Measurements from ENCODE around the gene FAM163B. TPM values are rescaled to one million over a fixed set of nuclear protein-coding genes. Genes with fewer than 3 reads are reported as not detected.

FAM163B gene
- total RNA-seq, 2 donors from 2014 or later = 1.2 TPM; not detected in 1

DNA sequence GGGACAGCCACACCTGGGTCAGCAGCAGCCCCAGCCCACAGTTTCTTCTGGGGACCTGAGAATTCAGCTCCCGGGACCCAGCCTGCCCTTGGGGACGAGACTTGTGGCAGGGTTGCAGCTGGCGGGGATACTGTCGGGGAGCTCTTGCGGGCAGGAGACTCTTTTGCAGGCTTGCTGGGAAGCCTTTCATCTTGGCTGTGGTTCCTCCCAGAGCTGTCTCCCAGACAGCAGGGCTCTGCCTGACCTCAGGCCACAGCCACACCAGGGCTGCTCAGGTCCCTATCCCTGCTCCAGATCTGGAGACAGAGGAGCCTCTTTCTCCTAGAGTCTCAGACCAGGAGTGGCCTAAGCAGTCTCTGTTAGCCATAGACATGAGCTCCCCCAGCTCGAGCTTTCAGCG, 79.7 kb downstream of the FAM163B start:
- Histone ChIP-seq H3K4me1 (peaks cover 8% of the 10 kb centered on the region), H3K27ac (no peak overlapping the region), H3K9ac (ENCODE audit: low read depth in 2 of 2, low read length in 2 of 2) (no peak overlapping the region), H3K27me3 (peaks cover 9% of the 10 kb centered on the region), H3K36me3 (no peaks in the 10 kb centered on the region), H3K4me3 (no peak overlapping the region), H3K9me3 (no peaks in the 10 kb centered on the region)
- intact Hi-C loops (cut with DNase I) = no loop called here
- TF ChIP-seq, protein P1, sequence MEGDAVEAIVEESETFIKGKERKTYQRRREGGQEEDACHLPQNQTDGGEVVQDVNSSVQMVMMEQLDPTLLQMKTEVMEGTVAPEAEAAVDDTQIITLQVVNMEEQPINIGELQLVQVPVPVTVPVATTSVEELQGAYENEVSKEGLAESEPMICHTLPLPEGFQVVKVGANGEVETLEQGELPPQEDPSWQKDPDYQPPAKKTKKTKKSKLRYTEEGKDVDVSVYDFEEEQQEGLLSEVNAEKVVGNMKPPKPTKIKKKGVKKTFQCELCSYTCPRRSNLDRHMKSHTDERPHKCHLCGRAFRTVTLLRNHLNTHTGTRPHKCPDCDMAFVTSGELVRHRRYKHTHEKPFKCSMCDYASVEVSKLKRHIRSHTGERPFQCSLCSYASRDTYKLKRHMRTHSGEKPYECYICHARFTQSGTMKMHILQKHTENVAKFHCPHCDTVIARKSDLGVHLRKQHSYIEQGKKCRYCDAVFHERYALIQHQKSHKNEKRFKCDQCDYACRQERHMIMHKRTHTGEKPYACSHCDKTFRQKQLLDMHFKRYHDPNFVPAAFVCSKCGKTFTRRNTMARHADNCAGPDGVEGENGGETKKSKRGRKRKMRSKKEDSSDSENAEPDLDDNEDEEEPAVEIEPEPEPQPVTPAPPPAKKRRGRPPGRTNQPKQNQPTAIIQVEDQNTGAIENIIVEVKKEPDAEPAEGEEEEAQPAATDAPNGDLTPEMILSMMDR (IDR thresholded peaks at IDR 0.05) = no peak
- no peak for DNase-seq

DNA sequence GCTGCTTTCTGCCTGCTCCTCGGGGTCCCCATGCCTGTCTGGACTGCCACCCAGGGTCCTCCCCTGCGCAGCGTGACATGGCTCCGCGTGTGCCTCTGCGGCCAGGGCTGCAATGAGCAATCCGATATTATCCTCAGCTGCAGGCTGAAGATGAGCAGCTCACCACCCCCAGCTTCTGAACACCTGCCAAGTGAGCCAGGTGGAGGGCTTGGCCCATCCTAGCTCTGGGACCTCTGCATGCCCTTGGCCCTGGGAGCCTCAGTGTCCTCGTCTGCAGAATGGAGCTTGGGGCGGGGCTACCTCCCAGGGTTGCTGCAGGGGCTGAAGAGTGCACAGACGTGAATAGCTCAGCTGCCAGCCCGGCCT, 80.3 kb downstream of the FAM163B start:
- H3K27me3 ChIP-seq = peaks cover 3% of the 10 kb centered on the region
- intact Hi-C loops (cut with DNase I) = no loop called here
- H3K9ac ChIP-seq (ENCODE audit: low read depth in 2 of 2, low read length in 2 of 2) = no peak overlapping the region
- no peaks in the 10 kb centered on the region for H3K36me3 ChIP-seq
- H3K4me1 ChIP-seq = peaks cover 2% of the 10 kb centered on the region
- H3K27ac ChIP-seq = no peak overlapping the region
- H3K4me3 ChIP-seq = no peak overlapping the region
- H3K9me3 ChIP-seq = no peaks in the 10 kb centered on the region
- TF ChIP-seq, protein P1 (IDR thresholded peaks at IDR 0.05) = no peak
- DNase-seq = no peak

DNA sequence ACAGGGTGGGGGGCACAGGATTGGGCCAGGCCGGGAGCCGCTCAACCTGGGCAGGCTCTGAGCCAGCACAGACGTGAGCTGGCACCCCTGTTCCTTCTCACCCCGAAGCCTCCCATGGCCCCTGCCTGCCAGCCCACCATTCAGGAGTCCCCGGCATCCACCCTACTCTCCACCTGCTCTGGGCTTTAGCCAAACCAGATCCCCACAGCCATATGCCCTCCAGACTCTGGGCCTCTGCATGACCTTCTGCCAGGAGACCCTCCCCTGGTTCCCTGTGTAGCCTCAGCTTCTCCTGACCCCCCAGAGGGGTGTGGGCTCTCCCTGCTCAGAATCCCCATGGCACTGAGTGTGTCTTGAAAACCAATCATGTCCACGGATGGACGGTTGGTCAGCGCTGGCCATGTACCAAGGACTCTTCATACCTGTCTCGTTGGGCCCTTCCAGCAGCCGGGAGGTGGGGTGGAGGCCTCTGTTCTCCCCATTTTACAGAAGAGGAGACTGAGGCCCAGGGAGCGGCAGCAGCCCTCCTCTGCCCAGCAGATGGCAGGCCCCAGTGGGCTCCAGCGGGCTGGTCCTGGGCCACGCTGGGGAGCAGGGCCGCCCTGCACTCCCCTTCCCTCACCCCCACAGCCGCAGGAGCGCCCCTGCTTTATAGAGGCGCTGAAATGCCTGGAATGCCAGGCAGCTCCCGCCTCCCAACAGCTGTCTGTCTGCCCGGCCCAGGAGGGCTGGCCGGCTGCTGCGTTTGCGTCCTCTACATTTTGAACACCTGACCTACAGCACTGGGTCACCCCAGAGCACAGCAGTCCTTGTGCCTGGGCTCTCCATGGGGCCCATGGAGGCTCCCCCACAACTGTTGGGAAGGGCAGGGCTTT, 81.0 kb downstream of the FAM163B start:
- TF ChIP-seq, protein P1 (IDR thresholded peaks at IDR 0.05) = no peak
- Histone ChIP-seq H3K27me3 (no peaks in the 10 kb centered on the region), H3K9ac (ENCODE audit: low read depth in 2 of 2, low read length in 2 of 2) (no peak overlapping the region), H3K9me3 (no peaks in the 10 kb centered on the region), H3K4me1 (no peaks in the 10 kb centered on the region), H3K4me3 (no peak overlapping the region), H3K36me3 (no peaks in the 10 kb centered on the region), H3K27ac (no peak overlapping the region)
- no peak for DNase-seq
- intact Hi-C loops (cut with DNase I) = no loop called here

DNA sequence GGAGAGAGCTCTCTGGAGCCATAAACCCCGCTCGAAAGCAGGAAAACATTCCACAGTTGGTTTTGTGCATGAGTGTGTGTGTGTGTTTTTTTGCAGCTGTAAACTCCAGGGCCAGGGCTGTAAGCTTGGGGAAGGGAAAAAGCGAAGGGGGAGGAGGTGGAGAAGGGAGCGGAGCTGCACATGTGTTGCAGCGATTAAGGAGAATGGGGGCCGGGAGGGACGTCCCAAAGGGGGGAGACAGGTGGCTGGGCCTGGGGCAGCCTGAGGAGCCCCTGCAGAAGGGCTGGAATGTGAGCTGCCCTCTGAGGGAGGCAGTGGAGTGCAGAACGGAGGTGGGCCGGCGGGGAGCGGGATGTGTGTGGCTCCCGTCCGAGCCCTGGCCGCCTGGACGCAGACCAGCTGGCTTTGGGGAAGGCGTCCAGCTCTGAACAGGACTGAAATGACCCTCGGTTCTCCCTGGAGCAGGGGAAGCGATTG, 81.7 kb downstream of the FAM163B start:
- Histone ChIP-seq H3K36me3 (no peaks in the 10 kb centered on the region), H3K27ac (no peak overlapping the region), H3K27me3 (no peaks in the 10 kb centered on the region), H3K9ac (ENCODE audit: low read depth in 2 of 2, low read length in 2 of 2) (no peak overlapping the region), H3K4me1 (no peaks in the 10 kb centered on the region), H3K4me3 (no peak overlapping the region), H3K9me3 (no peaks in the 10 kb centered on the region)
- TF ChIP-seq, protein P1 (IDR thresholded peaks at IDR 0.05) = no peak
- DNase-seq = no peak
- intact Hi-C loops (cut with DNase I) = no loop called here

Other genes starting within 250 kb of the FAM163B start
- 100 to 1,000 TPM; 176 to 267 TPM for gene SURF4, start 233.3 kb downstream of the FAM163B start, total RNA-seq
- gene STKLD1, start 233.0 kb downstream of the FAM163B start, total RNA-seq = under 1 TPM in 1 of 2 donors, not detected in 1; 0.45 TPM
- gene REXO4, start 191.4 kb downstream of the FAM163B start, total RNA-seq = 10 to 100 TPM; 17.3 to 38.6 TPM
- 1 to 10 TPM; 4.2 TPM for gene ADAMTS13, start 187.0 kb downstream of the FAM163B start, total RNA-seq
- 10 to 100 TPM; 56.8 to 60.7 TPM for gene CACFD1, start 149.4 kb downstream of the FAM163B start, total RNA-seq
- 1 to 10 TPM; 2.4 to 2.8 TPM for gene SLC2A6, start 130.3 kb downstream of the FAM163B start, total RNA-seq
- gene MYMK, start 84.4 kb downstream of the FAM163B start, total RNA-seq = not detected
- gene ADAMTSL2, start 74.7 kb downstream of the FAM163B start, total RNA-seq = under 1 TPM; 0.24 to 0.74 TPM
- not detected for gene DBH, start 27.0 kb upstream of the FAM163B start, total RNA-seq
- 1 to 10 TPM in 1 of 2 donors, under 1 TPM in 1; 0.66 to 1.3 TPM for gene SARDH, start 129.0 kb upstream of the FAM163B start, total RNA-seq